Endothelial cell (in vitro differentiated cells): ENCODE results near the gene REELD1. TPM values are rescaled to one million over a fixed set of nuclear protein-coding genes. Genes with fewer than 3 reads are reported as not detected.

ENCODE experiments used
- DNase-seq: peaks from one replicate; pipeline ENCODE4 v3.0.0; 2021; ENCODE audit warnings: low spot score
- H3K27ac Mint-ChIP-seq: one replicate; pipeline ENCODE4 v1.8.0; 2021; ENCODE audit warnings: mixed read lengths, inconsistent platforms; ENCODE audit not compliant: unreplicated experiment
- H3K27me3 Mint-ChIP-seq: one replicate; pipeline ENCODE4 v1.8.0; 2021; ENCODE audit warnings: mild to moderate bottlenecking, moderate library complexity, mixed read lengths, inconsistent platforms; ENCODE audit not compliant: unreplicated experiment
- H3K36me3 Mint-ChIP-seq: one replicate; pipeline ENCODE4 v1.8.0; 2021; ENCODE audit warnings: mild to moderate bottlenecking, low read depth, mixed read lengths, inconsistent platforms; ENCODE audit not compliant: unreplicated experiment
- H3K4me1 Mint-ChIP-seq: one replicate; pipeline ENCODE4 v1.8.0; 2021; ENCODE audit warnings: mild to moderate bottlenecking, mixed read lengths, inconsistent platforms; ENCODE audit not compliant: unreplicated experiment
- H3K4me3 Mint-ChIP-seq: one replicate; pipeline ENCODE4 v1.8.0; 2021; ENCODE audit warnings: mild to moderate bottlenecking, mixed read lengths, inconsistent platforms; ENCODE audit not compliant: unreplicated experiment
- H3K9me3 Mint-ChIP-seq: one replicate; pipeline ENCODE4 v1.8.0; 2021; ENCODE audit warnings: mixed read lengths, inconsistent platforms; ENCODE audit not compliant: unreplicated experiment
- CTCF ChIP-seq: fragments of 200-600 bp; sonication (generic); IDR thresholded peaks from one replicate; pipeline ENCODE4 v1.5.0; 2021; ENCODE audit warnings: antibody characterized with exemption; ENCODE audit not compliant: unreplicated experiment
- total RNA-seq: library from RNA; stranded (reverse); fragmentation: NEBNext Ultra II Directional; extraction: Animal tissue kit (Norgen Biotek cat#: 25700); gene quantifications from one replicate; pipeline ENCODE4 v1.2.1, GENCODE V29; 2021; ENCODE audit not compliant: unreplicated experiment

REELD1 gene
- total RNA-seq, 1 donor from 2014 or later, result 0.26 TPM

- no peak overlapping the region for H3K27ac Mint-ChIP-seq
- no peak for DNase-seq
Observed at GRCh38 chr4:146232131-146232722, 17.9 kb downstream of the REELD1 start.

GRCh38 chr4:146235654-146236177 is 21.4 kb downstream of the REELD1 start:
- no peak overlapping the region for H3K27ac Mint-ChIP-seq
- H3K9me3 Mint-ChIP-seq, result no peaks in the 10 kb centered on the region
- H3K4me3 Mint-ChIP-seq, result no peak overlapping the region
- H3K4me1 Mint-ChIP-seq, result peaks cover 3% of the 10 kb centered on the region
- no peak for TF ChIP-seq CTCF
- H3K36me3 Mint-ChIP-seq, result no peaks in the 10 kb centered on the region
- DNase-seq, result no peak
- no peaks in the 10 kb centered on the region for H3K27me3 Mint-ChIP-seq

More at GRCh38 chr4:146232131-146232722, 17.9 kb downstream of the REELD1 start:
- Mint-ChIP-seq H3K36me3 (no peaks in the 10 kb centered on the region), H3K9me3 (no peaks in the 10 kb centered on the region), H3K27me3 (no peaks in the 10 kb centered on the region), H3K4me1 (no peaks in the 10 kb centered on the region), H3K4me3 (no peak overlapping the region)
- TF ChIP-seq CTCF, result no peak

- no peak for DNase-seq
- no peaks in the 10 kb centered on the region for H3K9me3 Mint-ChIP-seq
- TF ChIP-seq CTCF, result no peak
- H3K27me3 Mint-ChIP-seq, result no peaks in the 10 kb centered on the region
- no peak overlapping the region for H3K4me3 Mint-ChIP-seq
- peaks cover 8% of the 10 kb centered on the region for H3K4me1 Mint-ChIP-seq
- no peaks in the 10 kb centered on the region for H3K36me3 Mint-ChIP-seq
- H3K27ac Mint-ChIP-seq, result no peak overlapping the region
Observed at GRCh38 chr4:146236216-146236615, 21.9 kb downstream of the REELD1 start.

GRCh38 chr4:146237092-146237491 is 22.8 kb downstream of the REELD1 start:
- Mint-ChIP-seq H3K4me1 (peaks cover 14% of the 10 kb centered on the region), H3K27me3 (peaks cover 3% of the 10 kb centered on the region), H3K36me3 (no peaks in the 10 kb centered on the region), H3K9me3 (no peaks in the 10 kb centered on the region), H3K4me3 (no peak overlapping the region), H3K27ac (no peak overlapping the region)
- no peak for TF ChIP-seq CTCF
- no peak for DNase-seq

GRCh38 chr4:146238107-146238506 is 23.8 kb downstream of the REELD1 start:
- Mint-ChIP-seq H3K4me3 (no peak overlapping the region), H3K36me3 (no peaks in the 10 kb centered on the region), H3K27me3 (peaks cover 3% of the 10 kb centered on the region), H3K4me1 (peaks cover 20% of the 10 kb centered on the region), H3K27ac (no peak overlapping the region), H3K9me3 (no peaks in the 10 kb centered on the region)
- TF ChIP-seq CTCF, result no peak
- no peak for DNase-seq
